ENCODE data around the gene NR1I2.

GRCh38 chr3:119794971-119795612, 13.2 kb downstream of the NR1I2 start:
- TF ChIP-seq, protein P1, sequence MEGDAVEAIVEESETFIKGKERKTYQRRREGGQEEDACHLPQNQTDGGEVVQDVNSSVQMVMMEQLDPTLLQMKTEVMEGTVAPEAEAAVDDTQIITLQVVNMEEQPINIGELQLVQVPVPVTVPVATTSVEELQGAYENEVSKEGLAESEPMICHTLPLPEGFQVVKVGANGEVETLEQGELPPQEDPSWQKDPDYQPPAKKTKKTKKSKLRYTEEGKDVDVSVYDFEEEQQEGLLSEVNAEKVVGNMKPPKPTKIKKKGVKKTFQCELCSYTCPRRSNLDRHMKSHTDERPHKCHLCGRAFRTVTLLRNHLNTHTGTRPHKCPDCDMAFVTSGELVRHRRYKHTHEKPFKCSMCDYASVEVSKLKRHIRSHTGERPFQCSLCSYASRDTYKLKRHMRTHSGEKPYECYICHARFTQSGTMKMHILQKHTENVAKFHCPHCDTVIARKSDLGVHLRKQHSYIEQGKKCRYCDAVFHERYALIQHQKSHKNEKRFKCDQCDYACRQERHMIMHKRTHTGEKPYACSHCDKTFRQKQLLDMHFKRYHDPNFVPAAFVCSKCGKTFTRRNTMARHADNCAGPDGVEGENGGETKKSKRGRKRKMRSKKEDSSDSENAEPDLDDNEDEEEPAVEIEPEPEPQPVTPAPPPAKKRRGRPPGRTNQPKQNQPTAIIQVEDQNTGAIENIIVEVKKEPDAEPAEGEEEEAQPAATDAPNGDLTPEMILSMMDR (IDR thresholded peaks at IDR 0.05; ENCODE audit: insufficient read depth, low read length) = no peak
- TF ChIP-seq POLR2AphosphoS5 (IDR thresholded peaks at IDR 0.05; ENCODE audit: low read depth) = no peak
